NCI-H69 (cell line): ENCODE data around the gene GNAL.
A peak's percentile ranks its signal among the peaks of the same experiment; 100 is the strongest.
"Not testable (repeated sequence)": the region's sequence is repeated elsewhere in the genome, so short reads cannot be mapped to it uniquely, and the experiment has no call there.

Experiments
- DNase-seq: peaks from one replicate; lab custom pipeline; 2025; lab: John Stamatoyannopoulos, UW

The GNAL gene

DNA sequence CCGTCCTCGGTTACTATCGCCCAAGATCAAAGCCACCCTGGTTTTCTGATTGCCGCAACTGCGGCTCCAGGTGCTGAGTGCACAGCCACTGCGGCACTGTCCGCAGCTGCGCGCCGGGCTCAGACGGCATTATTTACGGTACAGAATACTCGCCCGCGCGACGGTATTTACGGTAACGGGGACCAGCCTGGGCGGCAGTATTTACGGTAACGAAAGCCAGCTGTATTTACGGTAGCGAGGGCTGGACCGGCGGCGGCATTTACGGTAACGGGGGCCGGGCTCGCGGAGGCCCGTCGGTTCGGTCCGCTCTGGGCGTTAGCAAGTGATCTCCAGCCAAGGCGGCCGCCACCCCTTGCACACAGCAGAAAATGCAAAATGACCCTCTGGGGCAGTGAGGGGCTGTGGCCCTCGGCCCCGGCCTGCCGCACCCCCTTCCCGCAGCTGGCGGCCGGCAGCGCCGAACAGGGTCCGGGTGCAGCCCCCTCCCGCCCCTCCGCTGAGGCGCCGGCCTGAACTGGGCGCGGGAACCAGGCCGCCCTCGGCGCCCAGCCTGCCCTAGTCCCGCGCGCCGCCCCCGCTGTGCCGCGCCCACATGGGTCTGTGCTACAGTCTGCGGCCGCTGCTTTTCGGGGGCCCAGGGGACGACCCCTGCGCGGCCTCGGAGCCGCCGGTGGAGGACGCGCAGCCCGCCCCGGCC is at the start of gene GNAL:
GNAL (plus strand) TSS at position 293 of the 697 bp plus-strand sequence; CDS start at position 593, 300 bp downstream.
- DNase-seq = peak; percentile 93

DNA sequence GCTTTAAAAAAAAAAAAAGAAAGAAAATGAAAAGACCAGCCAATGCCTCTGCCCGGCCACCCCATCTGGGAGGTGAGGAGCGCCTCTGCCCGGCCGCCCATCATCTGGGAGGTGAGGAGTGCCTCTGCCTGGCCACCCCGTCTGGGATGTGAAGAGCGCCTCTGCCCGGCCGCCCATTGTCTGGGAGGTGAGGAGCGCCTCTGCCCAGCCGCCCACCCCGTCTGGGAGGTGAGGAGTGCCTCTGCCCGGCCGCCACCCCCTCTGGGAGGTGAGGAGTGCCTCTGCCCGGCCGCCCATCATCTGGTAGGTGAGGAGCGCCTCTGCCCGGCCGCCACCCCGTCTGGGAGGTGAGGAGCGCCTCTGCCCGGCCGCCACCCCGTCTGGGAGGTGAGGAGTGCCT is 41.8 kb upstream of the GNAL start:
- not testable (repeated sequence) for DNase-seq

- DNase-seq = not testable (repeated sequence)
These were observed 41.3 kb upstream of the GNAL start for GRCh38 chr18:11647804-11648203.

DNA sequence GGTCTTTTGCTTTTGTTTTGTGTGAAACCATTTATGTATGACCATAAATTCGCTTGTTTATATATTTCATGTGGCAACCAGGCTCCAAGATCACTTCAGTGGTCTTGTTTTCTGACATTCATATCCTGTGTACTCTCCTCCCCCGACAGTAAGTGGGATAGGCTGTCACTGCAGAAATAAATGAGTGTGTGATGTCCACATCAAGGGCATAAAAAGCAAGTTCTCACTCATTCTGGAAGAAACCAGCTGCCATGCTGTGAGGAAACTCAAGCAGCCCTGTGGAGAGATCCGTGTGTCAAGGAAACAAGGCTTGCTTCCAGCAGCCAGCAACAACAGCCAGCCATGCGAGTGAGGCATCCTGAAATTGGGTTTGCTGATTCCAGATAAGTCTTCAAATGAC is 39.2 kb upstream of the GNAL start:
- no peak for DNase-seq

GRCh38 chr18:11651899-11652298 is 37.2 kb upstream of the GNAL start:
- DNase-seq = no peak

- DNase-seq = no peak
These were observed 35.5 kb upstream of the GNAL start for GRCh38 chr18:11653521-11653920.

GRCh38 chr18:11654736-11655605 is 34.1 kb upstream of the GNAL start:
- peak; percentile 47 for DNase-seq

GRCh38 chr18:11655606-11655932 is 33.5 kb upstream of the GNAL start:
- DNase-seq = no peak

- DNase-seq = no peak
These were observed 31.9 kb upstream of the GNAL start for GRCh38 chr18:11657152-11657551.

DNA sequence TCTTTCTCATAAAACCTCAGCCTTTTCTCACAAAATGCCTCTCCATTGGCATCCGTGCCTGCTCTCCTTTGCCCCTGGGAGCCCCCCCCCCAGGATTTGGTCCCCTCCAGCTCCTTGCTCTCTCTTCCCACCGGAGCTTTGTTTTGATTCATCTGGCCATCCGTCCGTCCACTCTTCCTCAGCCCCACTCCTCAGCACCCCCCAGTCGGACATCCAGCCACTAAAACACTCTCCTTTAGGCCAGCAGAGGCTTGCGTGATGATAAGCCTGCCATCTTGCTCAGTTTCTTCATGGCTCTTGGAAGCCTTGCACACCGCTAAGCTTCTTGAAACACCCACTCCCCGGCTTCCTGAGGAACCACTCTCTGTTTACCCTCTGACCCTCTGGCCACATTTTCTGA is 31.5 kb upstream of the GNAL start:
- DNase-seq = no peak

- no peak for DNase-seq
These were observed 31.0 kb upstream of the GNAL start for GRCh38 chr18:11658019-11658418.

- DNase-seq = no peak
These were observed 30.1 kb upstream of the GNAL start for GRCh38 chr18:11658989-11659388.

DNA sequence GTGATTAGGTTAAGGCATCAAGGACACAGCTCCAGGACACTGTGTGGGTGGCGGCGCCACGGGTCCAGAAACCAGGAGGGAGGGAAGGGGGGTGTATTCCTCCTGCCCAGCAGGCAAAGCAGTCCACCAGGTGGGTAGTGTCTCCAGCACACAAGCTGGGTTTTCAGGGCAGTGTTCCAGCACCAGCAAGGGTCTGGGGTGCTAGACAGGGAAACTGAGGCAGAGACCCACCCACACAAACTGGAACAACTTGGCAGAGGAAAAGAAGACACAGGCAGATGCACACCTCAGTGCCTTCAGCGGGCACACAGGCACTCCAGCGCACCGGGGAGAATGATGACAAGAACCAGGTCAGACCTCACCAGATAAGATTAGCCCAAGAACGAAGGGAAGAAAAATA is 28.4 kb upstream of the GNAL start:
- DNase-seq = no peak

DNA sequence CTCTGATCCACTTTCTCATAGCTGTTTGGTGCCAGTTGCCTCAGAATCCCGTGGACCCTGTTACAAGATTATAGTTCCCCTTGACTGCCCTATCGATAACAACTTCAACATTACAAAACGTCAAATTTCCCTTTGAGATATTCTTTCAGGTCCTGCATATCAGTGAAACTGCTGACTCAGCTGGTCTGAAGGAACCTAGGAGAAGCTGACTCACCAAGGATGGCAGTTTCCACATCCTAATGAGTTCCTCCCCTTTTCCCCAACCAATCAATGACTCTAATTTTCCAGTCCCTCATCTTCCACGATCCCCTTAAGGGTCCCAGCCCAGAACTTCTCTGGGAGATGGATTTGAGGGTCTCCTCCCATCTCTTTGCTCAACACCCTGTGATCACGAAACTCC is 27.6 kb upstream of the GNAL start:
- no peak for DNase-seq

- no peak for DNase-seq
These were observed 25.5 kb upstream of the GNAL start for GRCh38 chr18:11663439-11664029.

DNA sequence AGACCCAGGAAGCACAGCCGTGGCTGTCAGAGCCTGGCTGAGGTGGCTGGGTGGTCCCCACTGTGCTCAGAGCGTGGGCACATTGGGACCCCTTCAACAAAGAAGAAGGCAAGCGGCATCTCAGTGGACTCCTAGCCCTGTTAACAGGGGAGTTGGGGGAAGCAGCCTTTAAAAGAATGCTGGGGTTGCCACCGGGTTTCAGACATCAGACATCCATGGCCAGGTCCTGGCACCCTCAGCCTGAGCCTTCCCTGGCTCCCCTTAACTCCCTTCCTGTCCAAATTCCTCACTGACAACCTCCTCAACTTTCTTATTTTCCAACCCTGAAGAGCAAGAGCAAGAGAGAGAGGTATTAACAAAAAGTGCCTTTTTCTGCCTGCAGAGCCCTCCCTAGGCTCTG is 24.8 kb upstream of the GNAL start:
- DNase-seq = no peak

DNA sequence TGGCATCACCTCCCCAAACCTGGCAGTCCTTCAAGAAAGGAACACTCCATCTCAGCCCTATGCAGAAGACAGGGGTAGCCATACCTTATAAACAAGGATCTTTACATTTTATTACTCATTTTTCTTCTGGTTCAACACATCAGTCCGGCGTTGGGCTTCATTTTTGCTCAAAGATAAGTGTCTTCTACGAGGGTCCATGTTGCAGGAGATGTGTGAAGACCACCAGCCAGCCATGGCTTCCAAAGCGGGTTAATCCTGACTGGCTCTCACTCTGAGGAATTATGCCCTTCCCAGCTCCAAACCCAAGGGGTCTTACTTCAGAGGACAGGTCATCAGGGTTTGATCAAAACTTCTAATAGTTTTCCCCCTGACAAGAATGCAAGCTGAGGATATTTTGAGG is 23.9 kb upstream of the GNAL start:
- no peak for DNase-seq

DNA sequence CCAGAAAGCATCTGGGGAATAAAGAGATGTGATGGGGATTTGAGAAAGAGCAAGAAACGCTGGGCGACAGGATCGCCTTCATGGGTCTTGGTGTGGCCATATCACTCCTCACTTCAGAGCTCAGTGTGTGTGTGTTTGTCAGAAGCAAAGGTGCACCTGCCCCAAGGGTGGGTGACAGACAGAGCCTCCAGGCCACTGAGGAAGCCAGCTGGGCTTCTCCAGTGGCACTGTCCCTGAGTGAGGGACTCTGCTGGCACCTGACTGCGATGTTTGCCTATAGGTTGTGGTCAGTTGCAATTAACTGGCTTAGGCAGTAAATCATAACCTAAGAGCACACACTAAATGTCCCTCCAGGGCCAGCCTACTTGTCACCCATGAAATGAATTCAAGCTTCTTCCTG is 23.5 kb upstream of the GNAL start:
- DNase-seq = no peak

DNA sequence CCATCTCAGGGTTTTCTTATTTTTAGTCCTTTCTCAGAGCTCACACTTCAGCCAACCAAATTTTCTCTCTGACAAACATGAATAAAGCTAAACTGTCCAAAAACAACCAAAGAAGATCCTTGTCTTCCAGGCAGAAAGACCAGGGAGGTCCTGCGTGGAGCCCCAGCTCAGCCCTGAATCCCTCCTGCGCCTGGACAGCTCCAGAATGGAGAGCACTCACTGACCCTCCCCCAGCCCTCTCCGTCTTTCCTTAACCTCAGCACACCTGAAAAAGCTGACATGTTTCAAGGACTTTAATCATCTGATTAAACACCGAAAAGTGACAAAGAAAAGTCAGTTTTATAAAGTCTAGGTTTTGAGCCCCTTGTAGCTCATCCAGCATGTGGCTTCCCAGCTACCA is 22.9 kb upstream of the GNAL start:
- DNase-seq = no peak

DNA sequence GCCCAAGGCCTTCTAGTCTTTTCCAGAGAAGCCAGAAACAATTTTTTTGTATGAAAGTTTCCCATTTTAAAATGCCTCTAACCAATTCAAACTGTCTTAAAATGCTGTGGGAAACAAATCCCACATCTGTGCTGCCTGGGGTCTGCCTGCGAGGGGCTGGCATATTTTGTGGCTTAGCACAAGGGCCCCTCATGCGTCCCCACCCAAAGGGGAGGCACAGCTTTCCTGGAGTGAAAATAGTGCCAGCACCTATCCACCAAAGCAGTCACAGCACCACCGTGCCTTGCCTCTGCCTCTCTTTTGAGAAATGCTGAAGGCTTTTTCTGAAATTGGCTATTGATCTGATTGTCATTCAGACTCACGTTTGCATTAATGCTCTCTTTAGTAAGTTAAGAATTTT is 22.2 kb upstream of the GNAL start:
- DNase-seq = no peak

DNA sequence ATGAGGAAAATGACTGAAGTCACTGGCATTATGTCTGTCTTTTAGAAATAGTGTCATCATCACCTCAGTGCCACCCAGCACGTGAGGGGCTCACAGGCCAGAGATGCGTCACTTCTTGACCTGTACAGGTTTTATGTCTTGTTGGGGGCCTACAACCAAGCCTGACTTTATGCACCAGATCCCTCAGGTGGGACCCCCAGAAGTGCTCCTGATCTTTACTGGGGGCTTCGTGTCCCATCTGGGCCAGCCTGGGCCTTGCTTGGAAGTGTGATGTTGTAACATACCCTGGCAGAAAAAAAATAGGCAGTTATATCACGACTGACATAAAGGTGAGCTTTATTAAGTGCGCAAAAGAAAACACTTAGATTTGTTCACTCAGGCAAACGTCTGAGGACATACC is 21.5 kb upstream of the GNAL start:
- DNase-seq = no peak

GRCh38 chr18:11668441-11669169 is 20.5 kb upstream of the GNAL start:
- DNase-seq = no peak
